Jurkat, Clone E6-1 (cell line): ENCODE results near the gene GFAP.

ENCODE experiments used
- DNase-seq: peaks from one replicate; pipeline ENCODE4 v3.0.0-alpha.2; 2011; ENCODE audit warnings: low read depth, low spot score
- H3K4me3 ChIP-seq: 2 replicates; pipeline ENCODE4 v1.5.1; 2011; ENCODE audit warnings: mild to moderate bottlenecking, low read length, control low read depth, moderate library complexity

GFAP gene

GRCh38 chr17:44878627-44879221 lies 36.6 kb downstream of the GFAP start:
- no peak for DNase-seq
- H3K4me3 ChIP-seq = no peak overlapping the region

GRCh38 chr17:44877121-44877520 lies 38.2 kb downstream of the GFAP start:
- DNase-seq = no peak
- no peak overlapping the region for H3K4me3 ChIP-seq

GRCh38 chr17:44875761-44876160 lies 39.5 kb downstream of the GFAP start:
- no peak overlapping the region for H3K4me3 ChIP-seq
- DNase-seq = no peak

GRCh38 chr17:44872131-44872768 lies 43.0 kb downstream of the GFAP start:
- H3K4me3 ChIP-seq = no peak overlapping the region
- no peak for DNase-seq

GRCh38 chr17:44871556-44871955 lies 43.7 kb downstream of the GFAP start:
- no peak for DNase-seq
- H3K4me3 ChIP-seq = no peak overlapping the region

- no peak overlapping the region for H3K4me3 ChIP-seq
- no peak for DNase-seq
Measured at GRCh38 chr17:44867841-44868240, 47.5 kb downstream of the GFAP start.

- no peak overlapping the region for H3K4me3 ChIP-seq
- no peak for DNase-seq
Measured at GRCh38 chr17:44865931-44866330, 49.4 kb downstream of the GFAP start.

GRCh38 chr17:44865231-44865660 lies 50.1 kb downstream of the GFAP start:
- no peak overlapping the region for H3K4me3 ChIP-seq
- peak; percentile 66 for DNase-seq

- no peak overlapping the region for H3K4me3 ChIP-seq
- DNase-seq = no peak
Measured at GRCh38 chr17:44864831-44865230, 50.5 kb downstream of the GFAP start.

- H3K4me3 ChIP-seq = no peak overlapping the region
- no peak for DNase-seq
Measured at GRCh38 chr17:44863061-44863918, 52.0 kb downstream of the GFAP start.

GRCh38 chr17:44862278-44862914 lies 52.9 kb downstream of the GFAP start:
- DNase-seq = no peak
- H3K4me3 ChIP-seq = no peak overlapping the region

- no peak overlapping the region for H3K4me3 ChIP-seq
- DNase-seq = no peak
Measured at GRCh38 chr17:44859701-44860100, 55.6 kb downstream of the GFAP start.

- DNase-seq = no peak
- H3K4me3 ChIP-seq = no peak overlapping the region
Measured at GRCh38 chr17:44854192-44854591, 61.1 kb downstream of the GFAP start.
